Right cardiac atrium (tissue), 5 donors: ENCODE results near the gene CLCN4. TPM values are rescaled to one million over a fixed set of nuclear protein-coding genes. Genes with fewer than 3 reads are reported as not detected.

Experiments used
- ATAC-seq, 2 donors: fragments of 200-7000 bp; cut with Tn5 transposase; one replicate each; pipeline versions ENCODE4 v1.8.0 to v1.9.1; 2020; ENCODE audit warnings: moderate library complexity in 2 of 2, mild to moderate bottlenecking in 1 of 2
- DNase-seq, 3 donors: peaks; one replicate each; pipeline ENCODE4 v3.0.0-alpha.2; 2020
- H3K27ac ChIP-seq: one replicate; pipeline ENCODE4 v1.5.1; 2013; ENCODE audit warnings: mild to moderate bottlenecking, low read length, control low read depth, moderate library complexity
- H3K27me3 ChIP-seq: one replicate; pipeline ENCODE4 v1.6.1; 2013; ENCODE audit not compliant: control insufficient read depth, insufficient read depth
- H3K4me1 ChIP-seq: one replicate; pipeline ENCODE4 v1.6.1; 2013; ENCODE audit warnings: low read length; ENCODE audit not compliant: control insufficient read depth, insufficient read depth
- H3K4me3 ChIP-seq: one replicate; pipeline ENCODE4 v1.5.1; 2013; ENCODE audit warnings: low read length, control low read depth
- H3K9me3 ChIP-seq: one replicate; pipeline ENCODE4 v1.6.1; 2013; ENCODE audit warnings: low read length; ENCODE audit not compliant: control insufficient read depth
- WGBS: extraction: QIAGEN DNeasy Blood & Tissue Kit; methylation state at CpG from one replicate; pipeline ENCODE4 v1.1.7; 2013; 5-methylcytosine and 5-hydroxymethylcytosine counted together
- intact Hi-C, 4 donors: fragments of 100-400 bp; cut with DNase I; formaldehyde crosslinking; loops; one replicate each; pipeline versions ENCODE4 v1.11.0 to v1.14.0; 2022 to 2023
- polyA plus RNA-seq: library from polyadenylated mRNA; stranded (reverse); fragments of 200-250 nt; gene quantifications from one replicate; pipeline ENCODE4 v1.2.3, GENCODE V29; 2013
- total RNA-seq, 4 donors: library from RNA; stranded (reverse); fragmentation: NEBNext Ultra II Directional; extraction: Animal tissue kit (Norgen Biotek cat#: 25700); gene quantifications; one replicate each; pipeline ENCODE4 v1.2.1, GENCODE V29; 2021
- donor health status: healthy with polysubstance abuse.
- donor health status: DM: no; HTN: yes; CAD: no.
- donor health status: DM: no; HTN: no; CAD: no.
- donor health status: DM: no; HTN: yes; CAD: no; lungs with severe emphysema.
- donor health status: DM: yes; HTN: yes; CAD: no.

Gene CLCN4
- total and polyA plus RNA-seq, 5 donors = 11.0 to 34.9 (median 29.7) TPM

DNA sequence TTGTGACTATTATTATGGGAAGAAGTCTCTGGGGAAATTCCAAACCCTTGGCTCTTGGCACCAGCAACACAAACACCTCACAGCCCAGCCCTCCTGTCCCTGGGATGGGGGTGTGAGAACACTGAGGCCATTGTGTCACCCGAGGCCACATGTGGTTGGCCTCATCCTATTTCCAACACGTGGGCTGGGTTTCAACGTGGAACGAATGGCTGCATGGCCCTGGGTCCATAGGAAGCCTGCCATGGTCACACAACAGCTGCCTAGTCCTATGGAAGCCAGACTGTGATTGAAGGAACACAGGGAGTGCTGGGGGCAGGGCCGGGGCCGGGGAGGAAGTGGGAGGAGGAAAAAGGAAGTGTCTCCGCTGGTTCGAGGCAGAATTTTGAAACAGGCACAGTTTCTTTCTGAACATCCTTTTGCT lies 10.0 kb downstream of the CLCN4 start:
- Histone ChIP-seq H3K4me3 (no peak overlapping the region), H3K27ac (no peak overlapping the region), H3K9me3 (no peaks in the 10 kb centered on the region), H3K27me3 (no peaks in the 10 kb centered on the region), H3K4me1 (peaks cover 8% of the 10 kb centered on the region)
- DNase-seq (peak in 2 of 3 donors; percentile 60 to 63), ATAC-seq (peak; percentile 55 to 69)
- intact Hi-C loops = no loop called here
- WGBS = 10% methylated on average over 8 of the region's 8 CpGs

GRCh38 chrX:10167573-10167972 lies 10.8 kb downstream of the CLCN4 start:
- no peak for ATAC-seq
- Histone ChIP-seq H3K27ac (no peak overlapping the region), H3K27me3 (no peaks in the 10 kb centered on the region), H3K4me3 (no peak overlapping the region), H3K4me1 (peaks cover 8% of the 10 kb centered on the region), H3K9me3 (no peaks in the 10 kb centered on the region)
- WGBS = 79% methylated on average over 6 of the region's 6 CpGs
- no peak for DNase-seq
- intact Hi-C loops = no loop called here

GRCh38 chrX:10168226-10168625 lies 11.5 kb downstream of the CLCN4 start:
- peaks cover 8% of the 10 kb centered on the region for H3K4me1 ChIP-seq
- DNase-seq = no peak
- H3K27ac ChIP-seq = no peak overlapping the region
- no peaks in the 10 kb centered on the region for H3K27me3 ChIP-seq
- H3K9me3 ChIP-seq = no peaks in the 10 kb centered on the region
- H3K4me3 ChIP-seq = no peak overlapping the region
- 83% methylated on average over 9 of the region's 9 CpGs for WGBS
- ATAC-seq = no peak
- intact Hi-C loops = no loop called here

- Histone ChIP-seq H3K27ac (no peak overlapping the region), H3K27me3 (no peaks in the 10 kb centered on the region), H3K9me3 (no peaks in the 10 kb centered on the region), H3K4me1 (peaks cover 15% of the 10 kb centered on the region), H3K4me3 (no peak overlapping the region)
- DNase-seq (no peak), ATAC-seq (no peak)
- intact Hi-C loops = no loop called here
- 55% methylated on average over 3 of the region's 3 CpGs for WGBS
Measured at GRCh38 chrX:10169175-10169574, 12.4 kb downstream of the CLCN4 start.

- DNase-seq (no peak), ATAC-seq (no peak)
- Histone ChIP-seq H3K4me1 (peaks cover 18% of the 10 kb centered on the region), H3K4me3 (no peak overlapping the region), H3K9me3 (no peaks in the 10 kb centered on the region), H3K27me3 (no peaks in the 10 kb centered on the region), H3K27ac (no peak overlapping the region)
- intact Hi-C loops = no loop called here
- WGBS = 88% methylated on average over 5 of the region's 5 CpGs
Measured at GRCh38 chrX:10171249-10171648, 14.5 kb downstream of the CLCN4 start.

GRCh38 chrX:10172877-10173276 lies 16.1 kb downstream of the CLCN4 start:
- no peaks in the 10 kb centered on the region for H3K9me3 ChIP-seq
- intact Hi-C loops = no loop called here
- DNase-seq (no peak), ATAC-seq (no peak)
- 40% methylated on average over 11 of the region's 11 CpGs for WGBS
- H3K4me1 ChIP-seq = peaks cover 12% of the 10 kb centered on the region
- peak overlapping the region; percentile 26 for H3K27ac ChIP-seq
- H3K27me3 ChIP-seq = no peaks in the 10 kb centered on the region
- no peak overlapping the region for H3K4me3 ChIP-seq

DNA sequence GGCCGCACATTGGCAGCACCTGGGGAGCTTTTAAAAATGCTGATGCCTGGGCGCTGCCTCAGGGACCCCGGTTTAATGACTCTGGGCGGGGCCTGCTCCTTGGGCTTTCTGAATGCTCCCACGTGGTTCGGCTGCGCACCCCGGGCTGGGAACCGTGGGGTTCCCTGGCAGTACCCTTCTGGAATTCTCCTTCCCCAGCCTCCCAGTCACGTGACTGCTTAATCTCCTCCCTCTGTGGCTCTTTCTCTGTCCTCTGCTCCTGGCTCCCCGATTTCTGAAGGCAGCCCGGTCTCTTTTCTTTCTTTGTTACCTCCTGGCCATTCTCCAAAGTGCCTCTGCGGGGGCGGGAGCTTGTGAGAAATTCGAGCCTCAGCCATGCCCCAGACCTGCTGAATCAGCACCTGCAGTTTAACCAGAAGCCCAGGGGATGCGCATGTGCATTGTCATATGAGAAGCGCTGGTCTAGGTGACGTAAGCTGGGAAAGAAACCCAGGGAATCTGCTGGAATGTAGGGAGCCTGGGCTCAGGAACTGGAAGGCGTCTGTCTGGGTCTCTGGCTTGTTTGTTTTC lies 16.6 kb downstream of the CLCN4 start:
- intact Hi-C loops = no loop called here
- peak in 2 of 3 donors; percentile 52 to 68 for DNase-seq
- Histone ChIP-seq H3K4me1 (peaks cover 12% of the 10 kb centered on the region), H3K4me3 (peak overlapping the region; percentile 30), H3K9me3 (no peaks in the 10 kb centered on the region), H3K27ac (peak overlapping the region; percentile 42), H3K27me3 (no peaks in the 10 kb centered on the region)
- peak; percentile 44 to 70 for ATAC-seq
- 34% methylated on average over 19 of the region's 19 CpGs for WGBS

DNA sequence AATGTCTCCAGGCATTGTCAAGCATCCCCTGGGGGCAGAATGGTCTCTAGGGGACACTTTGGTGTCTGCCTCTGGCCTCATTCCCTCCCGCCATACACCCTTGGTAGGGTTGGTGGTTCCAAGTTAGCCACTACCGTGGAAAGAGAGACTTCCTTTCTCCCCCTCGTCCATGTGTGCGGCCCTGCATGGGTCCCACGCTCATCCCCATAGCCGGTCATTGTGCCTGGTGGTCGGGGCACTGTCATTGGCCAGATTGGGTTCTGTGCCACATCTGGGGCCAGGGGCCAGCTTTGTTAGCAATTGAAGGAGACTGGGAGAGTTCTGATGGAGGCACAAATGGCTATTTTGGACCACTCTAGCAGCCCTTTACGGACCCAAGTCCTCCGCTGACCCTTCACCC lies 17.3 kb downstream of the CLCN4 start:
- H3K4me3 ChIP-seq = no peak overlapping the region

GRCh38 chrX:10174810-10175209 lies 18.0 kb downstream of the CLCN4 start:
- WGBS = 92% methylated on average over 7 of the region's 7 CpGs
- intact Hi-C loops = no loop called here
- H3K27ac ChIP-seq = no peak overlapping the region
- no peak overlapping the region for H3K4me3 ChIP-seq
- no peaks in the 10 kb centered on the region for H3K27me3 ChIP-seq
- H3K9me3 ChIP-seq = no peaks in the 10 kb centered on the region
- DNase-seq (no peak), ATAC-seq (no peak)
- H3K4me1 ChIP-seq = peaks cover 12% of the 10 kb centered on the region

More for the DNA sequence above, 17.3 kb downstream of the CLCN4 start:
- DNase-seq (no peak), ATAC-seq (peak in 1 of 2 donors; percentile 6)
- 91% methylated on average over 9 of the region's 9 CpGs for WGBS
- intact Hi-C loops = no loop called here
- Histone ChIP-seq H3K4me1 (peaks cover 12% of the 10 kb centered on the region), H3K27ac (peak overlapping the region; percentile 42), H3K27me3 (no peaks in the 10 kb centered on the region), H3K9me3 (no peaks in the 10 kb centered on the region)

DNA sequence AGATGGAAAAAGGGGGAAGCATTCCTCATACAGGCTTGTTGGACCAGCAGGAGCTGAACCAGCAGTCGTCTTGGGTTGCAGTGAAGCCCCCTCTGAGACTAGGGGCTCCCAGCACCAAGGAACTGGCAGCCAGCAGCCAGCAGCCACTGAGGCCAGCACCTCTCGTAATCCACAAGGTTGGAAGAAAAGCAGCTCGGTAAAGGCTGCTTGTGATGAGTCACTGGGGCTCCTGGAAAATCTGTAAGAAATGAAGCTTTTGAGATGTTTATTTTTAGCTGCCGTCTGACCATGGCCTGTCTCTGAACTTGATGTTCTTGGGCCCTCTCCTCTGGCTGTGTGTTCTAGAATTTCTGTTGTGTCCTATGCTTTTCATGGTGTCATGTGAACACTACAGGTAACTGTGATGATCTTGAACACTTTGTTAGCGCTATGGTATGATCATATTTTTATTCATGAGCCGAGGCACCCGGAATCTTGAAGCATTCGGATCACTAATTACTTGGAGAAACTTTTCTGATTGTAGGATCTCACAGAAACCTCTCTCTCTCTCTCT lies 18.6 kb downstream of the CLCN4 start:
- intact Hi-C loops = no loop called here
- H3K4me1 ChIP-seq = peaks cover 12% of the 10 kb centered on the region
- H3K4me3 ChIP-seq = no peak overlapping the region
- no peak for DNase-seq
- H3K27me3 ChIP-seq = no peaks in the 10 kb centered on the region
- no peak overlapping the region for H3K27ac ChIP-seq
- H3K9me3 ChIP-seq = no peaks in the 10 kb centered on the region
- ATAC-seq = no peak
- WGBS = 65% methylated on average over 8 of the region's 8 CpGs

GRCh38 chrX:10176121-10177003 lies 19.6 kb downstream of the CLCN4 start:
- intact Hi-C loops = no loop called here
- Histone ChIP-seq H3K27me3 (no peaks in the 10 kb centered on the region), H3K27ac (peak overlapping the region; percentile 45), H3K4me3 (no peak overlapping the region), H3K9me3 (no peaks in the 10 kb centered on the region), H3K4me1 (peaks cover 12% of the 10 kb centered on the region)
- DNase-seq (no peak), ATAC-seq (peak in 1 of 2 donors; percentile 26)
- WGBS = 65% methylated on average over 16 of the region's 16 CpGs
